Nephron (organoid): Measurements from ENCODE around the gene PCCA.
"Not testable (repeated sequence)": the region's sequence is repeated elsewhere in the genome, so short reads cannot be mapped to it uniquely, and the experiment has no call there.

Experiments used
- H3K27ac Mint-ChIP-seq, 3 experiments: 2 replicates each; pipeline ENCODE4 v1.8.0; 2020; ENCODE audit warnings: mixed read lengths in 3 of 3, mild to moderate bottlenecking in 2 of 3, moderate library complexity in 1 of 3
- H3K27me3 Mint-ChIP-seq: 2 replicates; pipeline ENCODE4 v1.8.0; 2021; ENCODE audit warnings: low read depth, mild to moderate bottlenecking, moderate library complexity, mixed read lengths
- H3K36me3 Mint-ChIP-seq: 2 replicates; pipeline ENCODE4 v1.8.0; 2020; ENCODE audit warnings: low read depth, mixed read lengths
- H3K4me1 Mint-ChIP-seq: 2 replicates; pipeline ENCODE4 v1.8.0; 2020; ENCODE audit warnings: mixed read lengths
- H3K4me3 Mint-ChIP-seq, 3 experiments: 2 replicates each; pipeline ENCODE4 v1.8.0; 2020; ENCODE audit warnings: mild to moderate bottlenecking in 3 of 3, mixed read lengths in 3 of 3, moderate library complexity in 2 of 3
- H3K9me3 Mint-ChIP-seq: 2 replicates; pipeline ENCODE4 v1.8.0; 2020; ENCODE audit warnings: mixed read lengths
- TF ChIP-seq, protein P1 (sequence below), 3 experiments: fragments of 200-600 bp; sonication (generic); IDR thresholded peaks; one replicate each; pipeline ENCODE4 v1.5.0; 2021; ENCODE audit warnings: antibody characterized with exemption in 3 of 3; ENCODE audit not compliant: unreplicated experiment in 3 of 3

Gene PCCA

DNA sequence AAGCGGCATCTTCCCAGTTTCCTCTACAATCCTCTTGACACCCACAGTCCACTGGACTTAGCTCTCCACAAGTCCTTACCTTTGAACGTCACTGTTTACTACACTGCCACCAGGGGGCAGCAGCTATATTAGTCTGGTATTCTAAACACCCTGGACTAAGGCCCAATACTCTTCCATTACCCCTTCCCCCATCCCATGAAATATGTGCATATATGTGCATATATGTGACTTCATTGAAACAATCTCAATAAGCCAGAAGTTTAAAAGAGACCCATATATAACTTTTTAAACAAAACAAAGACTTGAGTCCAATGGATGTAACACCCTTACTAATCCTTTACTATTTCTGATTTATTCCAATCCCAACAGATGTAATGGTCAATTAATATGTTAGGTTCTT is 484.2 kb downstream of the PCCA start:
- Mint-ChIP-seq H3K27me3 (peaks cover 3% of the 10 kb centered on the region), H3K36me3 (peaks cover 5% of the 10 kb centered on the region), H3K4me1 (no peaks in the 10 kb centered on the region), H3K27ac (no peak overlapping the region), H3K9me3 (peaks cover 3% of the 10 kb centered on the region), H3K4me3 (no peak overlapping the region)
- TF ChIP-seq, protein P1, sequence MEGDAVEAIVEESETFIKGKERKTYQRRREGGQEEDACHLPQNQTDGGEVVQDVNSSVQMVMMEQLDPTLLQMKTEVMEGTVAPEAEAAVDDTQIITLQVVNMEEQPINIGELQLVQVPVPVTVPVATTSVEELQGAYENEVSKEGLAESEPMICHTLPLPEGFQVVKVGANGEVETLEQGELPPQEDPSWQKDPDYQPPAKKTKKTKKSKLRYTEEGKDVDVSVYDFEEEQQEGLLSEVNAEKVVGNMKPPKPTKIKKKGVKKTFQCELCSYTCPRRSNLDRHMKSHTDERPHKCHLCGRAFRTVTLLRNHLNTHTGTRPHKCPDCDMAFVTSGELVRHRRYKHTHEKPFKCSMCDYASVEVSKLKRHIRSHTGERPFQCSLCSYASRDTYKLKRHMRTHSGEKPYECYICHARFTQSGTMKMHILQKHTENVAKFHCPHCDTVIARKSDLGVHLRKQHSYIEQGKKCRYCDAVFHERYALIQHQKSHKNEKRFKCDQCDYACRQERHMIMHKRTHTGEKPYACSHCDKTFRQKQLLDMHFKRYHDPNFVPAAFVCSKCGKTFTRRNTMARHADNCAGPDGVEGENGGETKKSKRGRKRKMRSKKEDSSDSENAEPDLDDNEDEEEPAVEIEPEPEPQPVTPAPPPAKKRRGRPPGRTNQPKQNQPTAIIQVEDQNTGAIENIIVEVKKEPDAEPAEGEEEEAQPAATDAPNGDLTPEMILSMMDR (IDR thresholded peaks at IDR 0.05; ENCODE audit: unreplicated experiment in 3 of 3): peak; percentile 49 to 54 (median 50)

DNA sequence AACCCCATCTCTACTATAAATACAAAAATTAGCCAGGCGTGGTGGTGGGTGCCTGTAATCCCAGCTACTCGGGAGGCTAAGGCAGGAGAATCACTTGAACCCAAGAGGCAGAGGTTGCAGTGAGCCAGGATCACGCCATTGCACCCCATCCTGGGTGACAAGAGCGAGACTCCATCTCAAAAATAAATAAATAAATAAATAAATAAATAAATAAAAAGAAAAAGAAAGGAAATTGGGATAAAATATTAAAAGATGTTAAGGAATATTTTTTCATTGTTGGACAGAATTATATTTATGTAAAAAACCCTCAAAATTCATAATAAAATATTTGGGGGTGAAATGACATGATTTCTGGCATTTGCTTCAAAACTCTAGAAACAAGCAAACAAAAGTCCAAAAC is 488.3 kb downstream of the PCCA start:
- not testable (repeated sequence) for H3K27me3 Mint-ChIP-seq, H3K4me1 Mint-ChIP-seq, H3K27ac Mint-ChIP-seq, H3K4me3 Mint-ChIP-seq
- Mint-ChIP-seq H3K36me3 (peaks cover 24% of the 10 kb centered on the region), H3K9me3 (peaks cover 14% of the 10 kb centered on the region)
